ENCODE measurements around the gene PTPN7. TPM values are rescaled to one million over a fixed set of nuclear protein-coding genes. Genes with fewer than 3 reads are reported as not detected.

PTPN7 gene
- total RNA-seq, 1 experiment from 2014 or later = not detected

Other genes starting within 250 kb of the PTPN7 start
- 2.4 and 2.5 TPM in 2 replicates for gene LMOD1, start 214.1 kb downstream of the PTPN7 start, total RNA-seq (2014; rRNA removed; shearing (Covaris generic))
- gene TIMM17A, start 205.1 kb downstream of the PTPN7 start, total RNA-seq (2014; rRNA removed; shearing (Covaris generic)) = 71.1 and 85.0 TPM in 2 replicates
- gene RNPEP, start 178.0 kb downstream of the PTPN7 start, total RNA-seq (2014; rRNA removed; shearing (Covaris generic)) = 60.2 and 79.5 TPM in 2 replicates
- 3.4 and 3.8 TPM in 2 replicates for gene ELF3, start 150.0 kb downstream of the PTPN7 start, total RNA-seq (2014; rRNA removed; shearing (Covaris generic))
- not detected in 2 replicates for gene GPR37L1, start 37.7 kb downstream of the PTPN7 start, total RNA-seq (2014; rRNA removed; shearing (Covaris generic))
- gene ARL8A, start 15.9 kb downstream of the PTPN7 start, total RNA-seq (2014; rRNA removed; shearing (Covaris generic)) = 15.1 and 17.0 TPM in 2 replicates
- not detected in 2 replicates for gene LGR6, start 33.2 kb upstream of the PTPN7 start, total RNA-seq (2014; rRNA removed; shearing (Covaris generic))
- gene UBE2T, start 181.3 kb upstream of the PTPN7 start, total RNA-seq (2014; rRNA removed; shearing (Covaris generic)) = 70.9 and 95.3 TPM in 2 replicates
- gene PPP1R12B, start 188.1 kb upstream of the PTPN7 start, total RNA-seq (2014; rRNA removed; shearing (Covaris generic)) = 7.4 and 10.8 TPM in 2 replicates